Calu3 (cell line): ENCODE results near the gene TTLL11. TPM values are rescaled to one million over a fixed set of nuclear protein-coding genes. Genes with fewer than 3 reads are reported as not detected.

Experiments
- BruUV-seq: library from RNA; stranded (reverse); fragments of 400-500 nt; replicated peaks from 2 replicates; lab custom pipeline; 2021; lab: Mats Ljungman, UMichigan
- CTCF ChIA-PET: fragments of 300-600 bp; sonication (Branson Sonifier 250); formaldehyde crosslinking; loops from one replicate; lab custom pipeline; 2022; ENCODE audit warnings: antibody characterized with exemption; lab: Charles Lee
- DNase-seq: peaks from one replicate; pipeline ENCODE4 v3.0.0; 2022
- H3K27ac Mint-ChIP-seq: one replicate; pipeline ENCODE4 v1.8.0; 2022; ENCODE audit warnings: mixed read lengths; ENCODE audit not compliant: unreplicated experiment
- H3K27me3 Mint-ChIP-seq: one replicate; pipeline ENCODE4 v1.8.0; 2022; ENCODE audit warnings: mixed read lengths; ENCODE audit not compliant: unreplicated experiment
- H3K36me3 Mint-ChIP-seq: one replicate; pipeline ENCODE4 v1.8.0; 2022; ENCODE audit warnings: mild to moderate bottlenecking, moderate library complexity, mixed read lengths; ENCODE audit not compliant: insufficient read depth, unreplicated experiment
- H3K4me1 Mint-ChIP-seq: one replicate; pipeline ENCODE4 v1.8.0; 2022; ENCODE audit warnings: mild to moderate bottlenecking, low read depth, mixed read lengths; ENCODE audit not compliant: unreplicated experiment
- H3K4me3 Mint-ChIP-seq: one replicate; pipeline ENCODE4 v1.8.0; 2022; ENCODE audit warnings: mild to moderate bottlenecking, low read depth, moderate library complexity, mixed read lengths; ENCODE audit not compliant: unreplicated experiment
- H3K9me3 Mint-ChIP-seq: one replicate; pipeline ENCODE4 v1.8.0; 2022; ENCODE audit warnings: low read depth, mixed read lengths; ENCODE audit not compliant: unreplicated experiment
- CTCF ChIP-seq: fragments of 200-600 bp; IDR thresholded peaks from one replicate; pipeline ENCODE4 v1.8.0; 2022; ENCODE audit warnings: antibody characterized with exemption; ENCODE audit not compliant: unreplicated experiment
- intact Hi-C: fragments of 100-400 bp; cut with micrococcal nuclease; formaldehyde crosslinking; loops from one replicate; pipeline ENCODE4 v1.10.0; 2022; ENCODE audit not compliant: unreplicated experiment
- total RNA-seq: library from RNA; stranded (reverse); gene quantifications from 2 replicates; pipeline ENCODE4 v1.2.3, GENCODE V29; 2022

Gene TTLL11
- total RNA-seq, 1 experiment from 2014 or later: 10.5 TPM

- H3K27ac Mint-ChIP-seq: peak overlapping the region; percentile 57
- CTCF ChIA-PET: no interaction called here
Measured at GRCh38 chr9:122091682-122092592, 1.2 kb downstream of the TTLL11 start.

GRCh38 chr9:122090981-122091380 lies 2.1 kb downstream of the TTLL11 start:
- no peak for DNase-seq
- CTCF ChIA-PET: no interaction called here
- H3K27me3 Mint-ChIP-seq: peaks cover 20% of the 10 kb centered on the region
- H3K9me3 Mint-ChIP-seq: no peaks in the 10 kb centered on the region
- intact Hi-C loops: loop anchor here (10.0 kb wide), 1 partner anchor 546 kb away; no protein-coding TSS in a partner anchor
- TF ChIP-seq CTCF: no peak
- BruUV-seq: no TSS peak
- H3K4me1 Mint-ChIP-seq: peaks cover 20% of the 10 kb centered on the region
- H3K27ac Mint-ChIP-seq: no peak overlapping the region
- H3K36me3 Mint-ChIP-seq: peaks cover 19% of the 10 kb centered on the region
- no peak overlapping the region for H3K4me3 Mint-ChIP-seq

More at GRCh38 chr9:122091682-122092592, 1.2 kb downstream of the TTLL11 start:
- H3K4me3 Mint-ChIP-seq: peak overlapping the region; percentile 83
- intact Hi-C loops: loop anchor here (10.0 kb wide), 1 partner anchor 547 kb away; no protein-coding TSS in a partner anchor
- peaks cover 29% of the 10 kb centered on the region for H3K27me3 Mint-ChIP-seq
- H3K4me1 Mint-ChIP-seq: peaks cover 20% of the 10 kb centered on the region
- TSS peak; percentile 65 for BruUV-seq
- DNase-seq: no peak
- H3K36me3 Mint-ChIP-seq: peaks cover 19% of the 10 kb centered on the region
- no peak for TF ChIP-seq CTCF
- no peaks in the 10 kb centered on the region for H3K9me3 Mint-ChIP-seq

- Mint-ChIP-seq H3K4me3 (no peak overlapping the region), H3K36me3 (peaks cover 19% of the 10 kb centered on the region), H3K27ac (no peak overlapping the region), H3K9me3 (no peaks in the 10 kb centered on the region), H3K4me1 (peaks cover 20% of the 10 kb centered on the region), H3K27me3 (peaks cover 14% of the 10 kb centered on the region)
- no TSS peak for BruUV-seq
- TF ChIP-seq CTCF: no peak
- DNase-seq: no peak
- intact Hi-C loops: loop anchor here (10.0 kb wide), 1 partner anchor 546 kb away; no protein-coding TSS in a partner anchor
- CTCF ChIA-PET: no interaction called here
Measured at GRCh38 chr9:122090287-122090883, 2.7 kb downstream of the TTLL11 start.

GRCh38 chr9:122088880-122089706 lies 4.0 kb downstream of the TTLL11 start:
- CTCF ChIA-PET: no interaction called here
- no peak overlapping the region for H3K4me3 Mint-ChIP-seq
- no peaks in the 10 kb centered on the region for H3K9me3 Mint-ChIP-seq
- peaks cover 13% of the 10 kb centered on the region for H3K4me1 Mint-ChIP-seq
- no TSS peak for BruUV-seq
- H3K27me3 Mint-ChIP-seq: peaks cover under 1% of the 10 kb centered on the region
- no peak for TF ChIP-seq CTCF
- no peak overlapping the region for H3K27ac Mint-ChIP-seq
- DNase-seq: no peak
- peaks cover 19% of the 10 kb centered on the region for H3K36me3 Mint-ChIP-seq
- intact Hi-C loops: no loop called here
